ENCODE measurements around the gene MGP.

MGP gene

DNA sequence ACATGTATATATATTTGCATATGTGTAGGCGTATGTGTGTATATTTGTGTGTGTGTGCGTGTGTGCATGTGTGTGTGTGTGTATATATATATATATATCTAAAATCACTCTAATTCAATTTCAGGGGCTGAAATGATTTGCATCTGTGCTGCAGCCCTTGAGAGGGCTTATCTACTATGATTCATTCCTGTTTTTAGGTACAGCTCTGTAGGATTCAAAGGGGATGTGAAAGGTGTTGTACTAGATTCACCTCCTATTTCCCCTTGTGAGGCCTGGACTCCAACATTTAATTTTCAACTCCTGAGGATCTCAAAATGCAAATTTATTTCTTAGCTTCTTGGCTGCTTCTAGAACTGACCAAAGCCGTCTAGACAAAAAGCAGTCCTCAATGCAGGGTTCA lies 41.6 kb upstream of the MGP start:
- DNase-seq (ENCODE audit: low read depth), result no peak
- H3K4me3 ChIP-seq (ENCODE audit: low read length), result no peak overlapping the region
- TF ChIP-seq, protein P1, sequence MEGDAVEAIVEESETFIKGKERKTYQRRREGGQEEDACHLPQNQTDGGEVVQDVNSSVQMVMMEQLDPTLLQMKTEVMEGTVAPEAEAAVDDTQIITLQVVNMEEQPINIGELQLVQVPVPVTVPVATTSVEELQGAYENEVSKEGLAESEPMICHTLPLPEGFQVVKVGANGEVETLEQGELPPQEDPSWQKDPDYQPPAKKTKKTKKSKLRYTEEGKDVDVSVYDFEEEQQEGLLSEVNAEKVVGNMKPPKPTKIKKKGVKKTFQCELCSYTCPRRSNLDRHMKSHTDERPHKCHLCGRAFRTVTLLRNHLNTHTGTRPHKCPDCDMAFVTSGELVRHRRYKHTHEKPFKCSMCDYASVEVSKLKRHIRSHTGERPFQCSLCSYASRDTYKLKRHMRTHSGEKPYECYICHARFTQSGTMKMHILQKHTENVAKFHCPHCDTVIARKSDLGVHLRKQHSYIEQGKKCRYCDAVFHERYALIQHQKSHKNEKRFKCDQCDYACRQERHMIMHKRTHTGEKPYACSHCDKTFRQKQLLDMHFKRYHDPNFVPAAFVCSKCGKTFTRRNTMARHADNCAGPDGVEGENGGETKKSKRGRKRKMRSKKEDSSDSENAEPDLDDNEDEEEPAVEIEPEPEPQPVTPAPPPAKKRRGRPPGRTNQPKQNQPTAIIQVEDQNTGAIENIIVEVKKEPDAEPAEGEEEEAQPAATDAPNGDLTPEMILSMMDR (IDR thresholded peaks at IDR 0.05; ENCODE audit: insufficient read depth, low read depth, low read length, missing control alignments), result no peak

DNA sequence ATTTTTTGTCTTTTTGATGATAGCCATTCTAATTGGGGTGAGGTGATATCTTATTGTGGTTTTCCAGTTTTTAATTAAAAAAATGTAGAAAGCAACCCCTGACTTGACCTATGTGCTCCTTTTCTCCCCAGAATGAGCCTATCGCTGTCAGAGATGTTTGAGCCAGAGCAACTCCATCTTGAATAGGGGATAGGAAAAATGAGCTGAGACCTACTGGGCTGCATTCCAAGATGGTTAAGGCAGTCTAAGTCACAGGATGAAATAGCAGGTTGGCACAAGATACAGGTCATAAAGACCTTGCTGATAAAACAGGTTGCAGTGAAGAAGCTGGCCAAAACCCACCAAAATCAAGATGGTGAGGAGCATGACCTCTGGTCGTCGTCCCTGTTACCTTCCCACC lies 38.9 kb upstream of the MGP start:
- no peak overlapping the region for H3K4me3 ChIP-seq (ENCODE audit: low read length)
- no peak for DNase-seq (ENCODE audit: low read depth)
- TF ChIP-seq, protein P1 (IDR thresholded peaks at IDR 0.05; ENCODE audit: insufficient read depth, low read depth, low read length, missing control alignments), result no peak

DNA sequence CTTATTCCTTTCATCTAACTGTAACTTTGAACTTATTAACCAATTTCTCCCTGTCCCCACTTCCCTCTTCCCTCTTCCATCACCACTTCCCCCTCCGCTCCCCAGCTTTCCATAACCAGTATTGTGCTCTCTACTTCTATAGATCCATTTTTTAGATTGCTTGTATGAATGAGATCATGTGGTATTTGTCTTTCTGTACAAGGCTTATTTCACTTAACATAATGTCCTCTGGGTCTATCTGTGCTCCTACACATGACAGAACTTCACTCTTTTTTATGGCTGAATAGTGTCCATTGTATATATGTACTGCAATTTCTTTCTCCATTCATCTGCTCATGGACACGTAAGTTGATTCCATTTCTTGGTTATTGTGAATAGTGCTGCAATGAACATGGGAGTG lies 38.3 kb upstream of the MGP start:
- DNase-seq (ENCODE audit: low read depth), result no peak
- no peak overlapping the region for H3K4me3 ChIP-seq (ENCODE audit: low read length)
- TF ChIP-seq, protein P1 (IDR thresholded peaks at IDR 0.05; ENCODE audit: insufficient read depth, low read depth, low read length, missing control alignments), result no peak

DNA sequence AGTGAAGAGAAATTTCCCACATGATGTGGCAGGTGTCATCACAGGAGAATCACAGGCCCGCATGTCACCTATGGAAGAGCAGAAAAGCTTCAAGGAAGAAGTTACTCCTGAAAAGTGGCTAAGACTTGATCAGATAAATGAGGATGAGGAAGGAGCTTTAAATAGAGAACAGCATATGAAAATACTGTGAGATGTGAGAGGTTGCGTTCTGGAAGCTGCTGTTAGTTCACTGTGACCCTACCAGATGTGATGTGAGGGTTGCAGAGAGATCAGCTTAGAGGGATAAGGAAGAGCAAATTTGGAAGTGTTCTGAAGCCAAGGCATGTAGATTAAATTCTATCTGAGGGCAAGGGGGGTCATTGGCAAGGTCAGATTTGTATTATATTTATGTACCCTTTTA lies 35.6 kb upstream of the MGP start:
- H3K4me3 ChIP-seq (ENCODE audit: low read length), result no peak overlapping the region
- TF ChIP-seq, protein P1 (IDR thresholded peaks at IDR 0.05; ENCODE audit: insufficient read depth, low read depth, low read length, missing control alignments), result no peak

DNA sequence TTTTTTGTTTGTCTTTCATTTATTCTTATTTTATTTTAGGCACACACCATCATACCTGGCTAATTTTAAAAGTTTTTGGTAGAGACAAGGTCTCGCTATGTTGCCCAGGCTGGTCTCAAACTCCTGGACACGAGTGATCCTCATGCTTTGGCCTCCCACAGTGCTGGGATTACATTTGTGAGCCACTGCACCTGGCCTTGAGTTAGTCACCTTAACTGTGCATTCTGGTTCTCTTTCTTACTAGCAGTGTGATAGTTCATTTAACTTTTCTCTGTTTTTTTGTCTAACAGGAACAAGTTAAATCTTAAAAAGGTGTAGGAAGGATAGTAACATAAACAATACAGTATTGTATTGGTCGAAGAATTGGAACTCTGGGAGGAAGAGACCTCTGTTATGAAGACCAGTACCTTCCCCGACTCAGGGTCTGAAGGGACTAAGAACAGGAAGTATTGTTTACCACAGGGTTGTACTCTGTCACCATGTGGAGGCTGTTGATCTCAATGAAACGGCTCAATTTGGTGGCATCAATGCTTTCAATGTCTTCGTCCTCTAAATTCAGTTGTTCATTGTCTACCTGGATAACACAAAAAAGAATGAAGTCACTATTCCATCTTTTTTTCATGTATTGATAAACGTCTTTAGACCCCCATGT lies 34.9 kb upstream of the MGP start:
- no peak for DNase-seq (ENCODE audit: low read depth)
- TF ChIP-seq, protein P1 (IDR thresholded peaks at IDR 0.05; ENCODE audit: insufficient read depth, low read depth, low read length, missing control alignments), result no peak
- H3K4me3 ChIP-seq (ENCODE audit: low read length), result no peak overlapping the region

More for the DNA sequence above, 35.6 kb upstream of the MGP start:
- no peak for DNase-seq (ENCODE audit: low read depth)

DNA sequence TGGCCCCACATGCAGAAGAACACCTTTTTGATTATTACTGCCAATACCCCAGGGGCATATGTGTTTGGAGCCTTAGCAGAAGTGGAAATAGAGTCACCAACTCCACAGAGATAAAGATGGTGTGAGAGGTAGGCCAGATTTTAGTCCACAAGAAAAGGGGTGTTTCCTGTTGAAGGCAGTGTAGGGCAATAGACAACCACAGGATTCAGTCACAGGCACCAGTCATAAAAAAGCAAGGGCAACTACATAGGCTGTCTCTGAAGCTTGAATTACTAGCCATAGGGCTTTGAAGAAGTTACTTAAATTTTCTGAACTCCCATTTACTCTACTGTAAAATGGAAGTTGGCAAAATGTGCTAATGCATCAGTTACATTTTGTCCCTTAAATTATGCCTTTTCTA lies 33.8 kb upstream of the MGP start:
- TF ChIP-seq, protein P1 (IDR thresholded peaks at IDR 0.05; ENCODE audit: insufficient read depth, low read depth, low read length, missing control alignments), result no peak
- no peak for DNase-seq (ENCODE audit: low read depth)
- H3K4me3 ChIP-seq (ENCODE audit: low read length), result no peak overlapping the region

DNA sequence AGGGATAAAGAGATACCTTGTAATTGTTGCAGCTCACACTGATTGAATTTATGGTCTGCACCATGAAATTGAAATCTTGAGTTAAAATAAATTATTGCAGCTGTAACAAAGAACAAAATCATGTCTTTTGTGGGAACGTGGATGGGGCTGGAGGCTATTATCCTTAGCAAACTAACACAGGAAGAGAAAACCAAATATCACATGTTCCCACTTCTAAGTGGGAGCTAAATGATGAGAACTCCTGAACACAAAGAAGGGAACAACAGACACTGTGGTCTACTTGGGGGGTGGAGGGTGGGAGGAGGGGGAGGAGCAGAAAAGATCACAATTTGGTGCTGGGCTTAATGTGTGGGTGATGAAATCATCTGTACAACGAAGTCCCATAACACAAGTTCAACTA lies 30.1 kb upstream of the MGP start:
- TF ChIP-seq, protein P1 (IDR thresholded peaks at IDR 0.05; ENCODE audit: insufficient read depth, low read depth, low read length, missing control alignments), result no peak
- no peak for DNase-seq (ENCODE audit: low read depth)
- H3K4me3 ChIP-seq (ENCODE audit: low read length), result no peak overlapping the region
